SJSA1 (cell line): Measurements from ENCODE around the gene PLD4. TPM values are rescaled to one million over a fixed set of nuclear protein-coding genes. Genes with fewer than 3 reads are reported as not detected.

Experiments
- total RNA-seq: library from RNA; depleted of rRNA; stranded (reverse); fragments of >200 nt; shearing (Covaris generic); gene quantifications from 2 replicates; pipeline ENCODE4 v1.2.3, GENCODE V29; 2014; rRNA removed

The PLD4 gene
- total RNA-seq, 1 experiment from 2014 or later = not detected

Other genes with a start within 250 kb of the PLD4 start
- gene INF2, start 235.3 kb upstream of the PLD4 start, total RNA-seq = 26.3 and 37.3 TPM in 2 replicates
- gene ADSS1, start 200.7 kb upstream of the PLD4 start, total RNA-seq = 0.06 and 0.34 TPM in 2 replicates
- 444 and 466 TPM in 2 replicates for gene SIVA1, start 171.7 kb upstream of the PLD4 start, total RNA-seq
- gene AKT1, start 129.1 kb upstream of the PLD4 start, total RNA-seq = 176 and 213 TPM in 2 replicates
- gene ZBTB42, start 123.8 kb upstream of the PLD4 start, total RNA-seq = 1.4 and 6.7 TPM in 2 replicates
- 5.9 and 9.3 TPM in 2 replicates for gene CEP170B, start 59.6 kb upstream of the PLD4 start, total RNA-seq
- gene AHNAK2, start 53.5 kb downstream of the PLD4 start, total RNA-seq = 4.3 and 8.9 TPM in 2 replicates
- gene CLBA1, start 60.9 kb downstream of the PLD4 start, total RNA-seq = 3.6 and 3.8 TPM in 2 replicates
- 63.2 and 83.6 TPM in 2 replicates for gene CDCA4, start 96.2 kb downstream of the PLD4 start, total RNA-seq
- gene GPR132, start 140.6 kb downstream of the PLD4 start, total RNA-seq = not detected in 2 replicates
- gene JAG2, start 243.9 kb downstream of the PLD4 start, total RNA-seq = 125 and 160 TPM in 2 replicates